NCI-H2196 (cell line): ENCODE results near the gene KCNE3.
A peak's percentile ranks its signal among the peaks of the same experiment; 100 is the strongest.

Experiments
- DNase-seq: peaks from one replicate; lab custom pipeline; 2025; ENCODE audit not compliant: unreplicated experiment; lab: John Stamatoyannopoulos, UW

KCNE3 gene

DNA sequence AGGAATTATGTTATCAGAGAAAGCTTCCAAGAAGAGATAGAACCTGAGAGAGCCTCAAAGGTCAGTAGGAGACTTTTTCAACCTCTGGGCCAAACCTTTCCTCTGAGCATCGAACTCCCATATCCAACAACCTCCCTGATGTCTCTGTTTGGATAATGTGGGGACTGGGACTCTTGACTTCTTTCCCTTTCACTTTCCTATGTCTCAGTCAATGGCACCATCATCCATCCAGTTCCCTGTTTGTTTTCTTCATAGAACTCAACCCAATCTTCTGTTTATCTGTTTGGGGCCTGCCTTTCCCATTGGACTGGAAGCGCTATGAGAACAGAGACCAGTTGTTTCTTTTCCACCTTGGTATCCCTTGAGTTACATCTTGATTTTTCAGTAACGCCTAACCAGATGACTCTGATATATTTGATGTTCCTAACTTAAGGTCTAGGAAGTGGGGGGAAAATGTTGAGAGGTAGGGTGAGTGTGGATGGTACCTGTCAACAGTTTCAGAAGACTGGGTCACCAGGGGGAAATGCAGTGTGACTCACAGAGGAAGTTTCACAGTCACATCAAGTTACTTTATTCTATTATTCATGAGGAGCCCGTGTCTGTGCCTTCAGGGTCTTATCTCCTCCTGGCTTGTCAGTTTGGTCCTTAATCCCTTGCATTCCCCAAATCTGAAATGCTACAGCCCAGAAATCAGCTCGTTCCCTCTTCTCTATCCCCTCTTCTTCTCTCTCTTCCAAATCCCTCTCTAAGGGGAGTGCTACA lies 4.5 kb upstream of the KCNE3 start:
- DNase-seq: no peak

- DNase-seq: no peak
Measured at GRCh38 chr11:74471037-74471436, 3.7 kb upstream of the KCNE3 start.

DNA sequence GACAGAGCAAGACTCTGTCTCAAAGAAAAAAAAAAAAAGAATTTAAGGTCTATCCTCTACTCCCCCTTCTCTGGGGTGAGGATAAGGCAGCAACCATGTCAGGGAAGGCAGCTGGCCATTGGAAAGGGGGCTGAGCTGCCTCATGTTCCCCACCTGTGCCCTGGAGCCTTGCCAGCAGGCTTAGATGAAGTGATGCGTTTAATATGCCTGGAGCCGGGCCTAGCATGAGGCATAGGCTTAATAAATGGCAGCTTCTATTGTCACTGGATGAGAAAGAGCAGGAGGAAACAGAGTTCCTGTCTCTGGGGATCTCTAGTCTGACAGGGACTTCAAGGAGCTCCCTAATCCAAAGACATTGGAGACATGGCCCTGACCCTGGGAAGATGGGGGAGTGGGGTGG lies 3.2 kb upstream of the KCNE3 start:
- no peak for DNase-seq

DNA sequence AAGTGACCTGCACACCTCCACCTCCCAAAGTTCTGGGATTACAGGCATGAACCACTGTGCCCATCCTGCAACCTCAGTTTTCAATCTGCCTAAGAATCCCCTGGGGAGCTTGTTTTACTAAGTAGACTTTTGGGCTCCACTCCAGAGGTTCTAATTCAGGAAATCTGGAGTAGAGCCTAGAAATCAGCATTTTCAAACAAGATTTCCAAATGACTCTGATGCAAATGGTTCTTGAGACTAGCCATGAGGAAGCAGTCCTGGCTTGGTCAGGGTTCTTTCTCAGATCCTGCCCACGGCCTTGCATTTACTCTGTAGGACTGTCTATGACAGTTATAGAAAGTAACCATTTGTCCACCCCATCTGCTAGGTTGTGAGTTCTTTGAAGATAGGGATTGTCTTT lies 1.6 kb upstream of the KCNE3 start:
- no peak for DNase-seq

DNA sequence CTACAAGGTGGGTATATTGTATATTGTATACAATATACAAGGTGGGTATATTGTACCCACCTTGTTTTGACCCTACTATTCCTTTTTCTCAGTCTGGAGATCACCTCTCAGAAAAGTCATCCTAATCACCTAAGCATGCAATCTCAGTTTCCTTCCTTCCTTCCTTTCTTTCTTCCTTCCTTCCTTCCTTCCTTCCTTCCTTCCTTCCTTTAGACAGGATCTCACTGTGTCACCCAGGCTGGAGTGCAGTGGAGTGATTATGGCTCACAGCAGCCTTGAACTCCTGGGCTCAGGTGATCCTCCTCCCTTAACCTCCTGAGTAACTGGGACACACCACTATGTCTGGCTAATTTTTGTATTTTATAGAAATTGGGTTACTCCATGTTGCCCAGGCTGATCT lies 1.2 kb upstream of the KCNE3 start:
- DNase-seq: no peak

GRCh38 chr11:74468058-74468457 lies 709 bp upstream of the KCNE3 start:
- no peak for DNase-seq

- no peak for DNase-seq
Measured at GRCh38 chr11:74465291-74465708, 2.0 kb downstream of the KCNE3 start.

DNA sequence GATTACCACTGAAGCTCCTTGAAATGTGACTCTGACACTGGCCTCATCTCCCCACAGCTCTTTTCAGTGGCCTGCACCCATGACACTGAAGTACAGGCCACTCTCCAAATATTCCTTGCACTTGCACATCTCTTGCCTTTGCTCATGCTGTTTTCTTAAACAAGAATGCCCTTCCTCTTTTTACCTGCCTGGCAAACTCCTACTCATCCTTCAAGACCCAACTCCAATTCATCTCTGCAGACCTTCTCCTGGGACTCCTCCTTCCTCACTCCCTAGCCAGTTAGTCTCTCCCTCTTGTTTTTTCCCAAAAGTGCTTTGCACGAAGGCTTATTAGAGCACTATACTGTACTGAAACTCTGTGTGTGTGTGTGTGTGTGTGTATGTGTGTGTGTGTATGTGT lies 2.6 kb downstream of the KCNE3 start:
- DNase-seq: no peak

GRCh38 chr11:74463216-74463615 lies 4.1 kb downstream of the KCNE3 start:
- no peak for DNase-seq

DNA sequence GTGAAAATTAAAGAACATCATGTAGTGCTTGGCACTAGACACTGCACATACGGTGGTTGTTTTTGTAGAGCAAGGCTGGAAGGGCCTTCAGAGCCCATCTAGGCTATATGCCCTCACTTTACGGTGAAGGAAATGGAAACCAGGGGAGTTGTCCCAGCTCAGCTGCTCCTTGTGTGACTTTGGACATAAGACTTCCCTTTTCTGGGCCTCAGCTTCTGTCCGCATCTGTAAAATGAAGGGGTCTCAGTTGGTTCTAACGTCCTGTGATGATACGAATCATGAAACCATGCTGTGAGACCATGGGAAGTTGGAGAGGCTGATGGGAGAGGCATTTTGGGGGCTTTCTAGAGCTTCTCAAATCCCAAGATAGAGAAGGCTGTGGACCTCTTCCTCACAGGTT lies 4.7 kb downstream of the KCNE3 start:
- DNase-seq: no peak

DNA sequence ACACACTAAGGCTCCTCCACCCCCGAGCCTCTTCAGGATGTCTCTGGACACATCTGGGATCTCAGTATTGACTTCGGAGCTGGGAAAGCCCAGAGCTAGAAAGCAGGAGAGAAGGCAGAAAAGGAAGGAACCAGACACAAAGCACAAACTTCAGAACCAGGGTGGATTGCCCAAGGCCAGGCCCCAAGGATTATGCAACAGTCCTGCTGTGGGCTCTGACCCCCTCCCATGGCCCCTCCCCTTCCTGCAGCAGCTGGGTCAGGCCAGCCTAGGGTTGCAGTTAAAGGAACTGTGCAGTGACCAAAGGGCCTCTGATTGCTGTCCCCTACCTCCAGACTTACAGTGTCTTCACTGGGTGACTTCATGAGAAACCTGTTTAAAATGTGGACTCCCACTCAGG lies 5.3 kb downstream of the KCNE3 start:
- DNase-seq: no peak

DNA sequence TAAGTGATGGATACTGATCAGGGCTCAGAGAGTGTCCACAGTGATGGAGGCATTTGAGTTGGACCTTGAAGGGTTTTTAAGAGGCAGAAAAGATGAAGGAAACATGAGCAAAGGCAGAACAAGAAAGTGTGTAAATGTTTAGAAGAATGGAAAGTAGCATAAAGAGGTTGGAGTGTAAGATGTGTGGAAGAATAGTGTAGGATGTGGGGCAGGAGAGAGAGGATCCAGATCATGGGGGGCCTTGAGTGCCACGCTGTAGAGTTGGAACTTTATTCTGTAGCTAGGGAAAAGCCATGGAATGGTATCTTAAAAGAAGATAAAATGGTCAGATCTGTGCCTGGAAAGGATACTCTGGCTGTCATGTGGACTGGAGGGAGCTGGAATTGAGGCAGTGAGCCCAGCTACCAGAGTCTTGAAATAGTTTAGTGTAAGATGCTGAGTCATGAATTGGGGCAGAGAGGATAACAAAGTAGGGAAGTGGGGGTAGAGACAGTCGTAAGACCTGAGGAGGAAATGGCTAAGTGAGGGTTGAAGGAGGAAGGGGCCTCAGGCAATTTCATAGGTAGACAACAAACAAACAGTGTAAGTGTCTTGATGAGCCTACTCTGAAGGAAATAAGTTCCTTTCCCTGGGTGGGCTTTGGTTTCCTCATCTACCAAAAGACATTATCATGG lies 6.7 kb downstream of the KCNE3 start:
- no peak for DNase-seq

DNA sequence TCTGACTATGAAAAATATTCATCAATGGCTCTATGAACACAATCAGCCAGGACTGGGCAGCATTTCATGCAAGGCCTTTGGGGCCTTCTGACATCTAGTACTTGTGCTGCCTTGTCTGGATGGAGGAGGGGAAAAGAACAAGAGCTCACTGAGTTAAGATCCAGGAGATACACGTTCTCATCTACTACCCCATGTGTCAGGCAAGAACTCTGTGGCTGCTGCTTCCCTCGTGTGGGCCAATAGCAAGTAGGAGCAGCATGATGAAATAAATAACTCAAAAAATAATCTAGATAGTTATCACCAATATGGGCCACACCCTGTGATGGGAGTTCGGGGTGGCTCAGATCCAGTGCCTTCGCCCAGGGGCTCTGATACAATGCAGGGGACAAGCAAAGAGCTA lies 7.3 kb downstream of the KCNE3 start:
- no peak for DNase-seq

GRCh38 chr11:74459584-74459983 lies 7.8 kb downstream of the KCNE3 start:
- DNase-seq: no peak

DNA sequence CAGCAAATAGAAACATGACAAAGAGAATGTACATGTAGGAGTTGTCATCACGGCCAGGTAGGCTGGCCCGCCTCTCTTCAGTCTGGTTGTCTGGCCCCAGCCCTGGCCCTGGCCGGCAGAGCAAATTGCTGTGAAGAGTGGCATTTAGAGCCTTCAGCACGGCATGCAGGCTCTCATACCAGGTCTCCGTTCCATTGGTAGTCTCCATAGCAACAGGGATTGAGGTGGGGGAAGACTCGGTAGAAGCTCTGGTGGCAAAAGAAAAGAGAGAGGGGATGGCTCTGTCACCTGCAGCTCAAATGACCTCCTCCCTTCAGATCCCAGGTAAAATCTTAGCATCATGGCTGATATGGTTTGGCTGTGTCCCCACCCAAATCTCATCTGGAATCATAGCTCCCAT lies 10.0 kb downstream of the KCNE3 start:
- DNase-seq: no peak

GRCh38 chr11:74453373-74453975 lies 13.9 kb downstream of the KCNE3 start:
- DNase-seq: peak; percentile 73

DNA sequence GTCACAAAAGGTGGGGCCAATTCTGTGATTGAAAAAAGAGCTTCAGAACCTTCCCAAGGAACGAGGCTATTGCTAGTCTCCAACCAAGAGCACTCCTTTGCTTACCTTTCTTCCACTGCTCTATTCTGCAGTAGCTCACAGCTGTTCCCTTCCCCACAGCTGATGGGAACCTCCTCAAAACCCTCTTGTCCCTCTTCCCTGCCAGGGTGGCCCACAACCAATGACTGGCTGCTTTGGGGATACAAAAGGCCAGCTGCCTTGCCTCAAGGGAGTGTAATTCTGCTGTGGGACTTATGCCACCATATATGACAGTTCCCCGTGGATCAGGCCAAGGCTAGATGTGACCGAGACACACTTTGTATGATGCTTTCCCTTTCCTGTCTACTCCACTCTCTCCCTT lies 15.0 kb downstream of the KCNE3 start:
- DNase-seq: no peak

DNA sequence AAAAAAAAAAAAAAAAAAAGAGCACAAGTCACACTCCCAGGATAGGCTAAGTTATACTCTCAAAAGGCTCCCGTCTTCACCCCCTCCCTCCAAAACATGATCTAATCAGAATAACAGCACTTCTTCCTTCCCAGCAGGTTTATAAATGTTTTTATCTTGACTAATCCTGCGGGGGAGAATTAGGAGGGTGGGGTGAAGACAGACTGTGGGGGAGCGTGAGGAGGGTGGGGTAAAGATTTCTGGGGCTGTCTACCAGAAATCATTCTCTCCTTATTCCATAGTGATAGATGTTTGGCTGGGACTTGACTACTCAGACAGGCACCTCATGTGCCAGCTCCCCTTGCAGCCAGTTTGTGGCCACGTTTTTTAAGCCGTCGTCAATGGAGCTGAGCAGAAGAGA lies 17.0 kb downstream of the KCNE3 start:
- DNase-seq: no peak

DNA sequence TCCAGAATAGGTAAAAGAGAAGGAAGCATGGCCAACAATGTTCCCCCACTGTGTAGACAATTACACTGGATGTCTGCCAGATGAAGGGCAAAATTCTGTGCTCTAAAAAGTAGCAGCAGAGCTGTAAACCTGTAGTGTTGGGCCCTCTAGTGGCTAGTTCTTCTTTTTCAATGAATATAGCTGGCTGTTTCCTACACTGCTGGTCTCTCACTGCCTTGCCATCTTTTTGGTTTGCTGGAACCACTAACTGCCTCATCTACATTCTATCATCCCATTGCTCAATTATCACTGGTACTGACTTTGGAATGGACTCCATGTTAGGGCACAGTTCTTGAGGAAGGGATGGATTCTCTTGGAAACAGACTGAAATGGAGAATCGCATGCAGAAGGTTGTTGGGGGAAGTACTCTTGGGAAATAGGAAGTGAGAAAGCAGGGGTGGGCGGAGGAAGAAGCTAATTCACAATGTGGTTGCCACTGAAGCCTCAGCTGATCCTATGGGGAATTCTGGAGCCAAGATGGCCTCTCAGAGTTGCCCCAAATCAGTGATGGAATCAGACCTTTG lies 17.9 kb downstream of the KCNE3 start:
- DNase-seq: peak; percentile 91

DNA sequence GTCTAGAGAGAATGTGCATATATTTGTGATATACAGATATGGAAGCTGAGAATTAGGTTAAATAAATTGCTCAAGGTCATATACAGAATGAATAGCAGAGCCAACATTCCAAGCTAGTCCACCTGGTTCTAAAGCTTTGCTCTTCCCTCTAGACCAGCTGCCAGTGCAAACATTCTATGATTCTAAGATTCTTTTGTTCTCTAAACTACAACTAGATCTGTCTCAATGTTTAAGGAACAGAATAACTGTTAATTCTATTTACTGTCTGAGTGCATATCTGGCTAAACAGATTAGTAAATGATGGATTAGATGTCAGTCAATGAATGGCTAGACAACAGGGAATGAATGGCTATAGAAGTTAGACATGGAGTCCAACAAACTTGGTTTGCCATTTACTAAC lies 19.6 kb downstream of the KCNE3 start:
- DNase-seq: no peak

- DNase-seq: no peak
Measured at GRCh38 chr11:74446532-74446938, 20.8 kb downstream of the KCNE3 start.

DNA sequence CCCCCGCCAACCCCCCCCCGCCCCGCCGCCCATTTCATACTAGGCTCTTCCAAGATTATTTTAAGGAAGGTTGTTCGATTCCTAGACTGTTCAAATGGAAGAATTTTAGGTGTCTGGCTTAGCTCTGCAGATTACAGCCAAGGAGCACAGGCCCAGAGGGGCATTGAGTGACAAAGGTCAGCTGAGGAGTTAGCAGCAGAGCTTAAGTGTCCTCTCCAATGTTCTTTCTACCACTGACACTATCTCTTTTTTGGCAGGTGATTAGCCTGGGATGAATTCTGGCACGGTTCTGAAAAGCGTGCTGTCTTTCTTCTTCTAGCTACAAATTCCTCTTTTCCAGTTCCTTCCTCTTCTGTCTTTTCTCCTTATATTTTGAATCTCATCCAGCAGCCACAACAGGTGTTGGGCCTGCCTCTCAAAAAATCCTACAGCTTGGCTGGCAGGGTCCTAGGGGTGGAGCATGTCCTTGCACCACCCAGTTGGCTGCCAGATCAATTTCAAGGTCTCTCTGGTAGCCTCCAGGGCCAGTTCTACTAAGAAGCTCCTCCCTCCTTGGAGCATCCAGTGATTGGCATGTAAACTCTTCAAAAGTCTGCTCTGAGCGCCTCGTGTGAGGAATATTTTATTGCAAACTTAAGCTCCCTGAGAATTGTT lies 23.0 kb downstream of the KCNE3 start:
- peak; percentile 71 for DNase-seq
